Rectal smooth muscle tissue (tissue), 1 donor: Measurements from ENCODE around the gene DOCK4.
"Not testable (repeated sequence)": the region's sequence is repeated elsewhere in the genome, so short reads cannot be mapped to it uniquely, and the experiment has no call there.

Experiments
- H3K27ac ChIP-seq: one replicate; pipeline ENCODE4 v1.7.0; 2013; ENCODE audit warnings: low read depth, low read length, inconsistent platforms
- H3K27me3 ChIP-seq: one replicate; pipeline ENCODE4 v1.7.0; 2013; ENCODE audit warnings: low read length; ENCODE audit not compliant: control insufficient read depth, insufficient read depth
- H3K36me3 ChIP-seq: one replicate; pipeline ENCODE4 v1.7.0; 2013; ENCODE audit warnings: low read length; ENCODE audit not compliant: control insufficient read depth, insufficient read depth
- H3K4me1 ChIP-seq: one replicate; pipeline ENCODE4 v1.7.0; 2013; ENCODE audit warnings: low read length; ENCODE audit not compliant: control insufficient read depth, insufficient read depth
- H3K4me3 ChIP-seq: one replicate; pipeline ENCODE4 v1.7.0; 2013; ENCODE audit warnings: low read length
- H3K9ac ChIP-seq: one replicate; pipeline ENCODE4 v1.7.0; 2013; ENCODE audit warnings: low read length

The DOCK4 gene

DNA sequence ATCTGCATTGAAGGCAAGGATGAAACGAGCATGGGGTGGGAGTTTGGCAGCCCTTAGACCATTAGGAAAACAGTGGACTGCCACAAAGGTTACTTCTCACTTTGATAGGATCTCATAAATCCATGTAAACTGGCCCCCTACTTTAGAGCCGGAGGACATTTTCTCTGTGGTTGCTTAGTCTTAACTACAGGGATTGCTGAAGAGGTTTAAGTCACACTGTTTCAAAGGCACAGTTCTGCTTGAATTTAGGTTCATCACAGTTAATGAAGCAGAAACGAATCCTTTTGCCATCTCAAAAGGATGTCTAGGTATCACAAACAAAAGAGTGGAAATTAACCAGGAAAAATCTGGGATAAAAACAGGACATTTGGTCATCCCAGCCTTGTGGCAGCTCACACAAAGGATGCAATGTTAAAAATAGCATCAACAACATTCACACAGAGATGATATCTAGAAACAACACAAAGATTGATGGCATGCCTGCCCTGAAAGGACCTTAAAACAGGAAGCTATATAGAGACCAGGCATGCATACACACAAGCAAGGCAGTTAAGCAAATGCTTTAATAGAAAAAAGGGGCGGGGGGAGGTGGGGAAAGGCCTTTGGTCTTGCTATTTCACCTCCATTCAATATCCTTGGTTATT lies 74.0 kb downstream of the DOCK4 start:
- peaks cover 12% of the 10 kb centered on the region for H3K4me1 ChIP-seq
- no peak overlapping the region for H3K27ac ChIP-seq

DNA sequence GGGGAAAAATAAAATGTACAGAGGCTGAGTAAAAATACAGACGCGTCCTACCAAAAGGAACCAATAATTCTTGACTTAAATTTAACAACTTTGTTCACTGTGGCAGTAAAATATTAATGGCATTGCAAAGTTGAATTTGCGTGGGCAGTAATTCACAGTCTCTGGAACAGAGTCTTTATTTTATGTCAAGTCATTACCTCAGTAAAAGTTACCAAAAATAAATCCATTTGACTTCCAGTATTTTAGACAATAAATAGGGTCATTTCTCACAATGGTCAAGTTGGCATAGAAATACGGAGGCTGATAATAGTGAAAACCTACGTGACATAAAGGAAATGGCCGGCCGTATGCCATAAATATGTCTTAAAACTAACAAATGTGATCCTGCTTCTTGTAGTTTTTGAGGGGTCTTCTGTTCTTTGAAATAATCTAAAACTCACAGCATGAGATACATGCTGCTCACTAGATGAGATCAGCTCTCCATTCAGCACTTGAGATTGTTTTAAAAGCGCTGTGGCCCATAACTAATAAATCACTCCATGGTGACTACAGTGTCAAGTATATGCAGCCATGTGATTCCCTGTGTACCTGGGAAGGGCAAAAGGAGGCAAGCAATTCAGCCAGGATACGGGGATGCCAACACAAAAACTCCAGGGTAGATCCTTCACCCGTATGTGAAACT lies 75.3 kb downstream of the DOCK4 start:
- Histone ChIP-seq H3K27ac (no peak overlapping the region), H3K4me1 (peaks cover 6% of the 10 kb centered on the region), H3K36me3 (no peaks in the 10 kb centered on the region), H3K9ac (no peak overlapping the region), H3K4me3 (no peak overlapping the region), H3K27me3 (no peaks in the 10 kb centered on the region)

More for the DNA sequence above, 74.0 kb downstream of the DOCK4 start:
- no peak overlapping the region for H3K4me3 ChIP-seq
- H3K27me3 ChIP-seq: no peaks in the 10 kb centered on the region
- no peak overlapping the region for H3K9ac ChIP-seq
- no peaks in the 10 kb centered on the region for H3K36me3 ChIP-seq

DNA sequence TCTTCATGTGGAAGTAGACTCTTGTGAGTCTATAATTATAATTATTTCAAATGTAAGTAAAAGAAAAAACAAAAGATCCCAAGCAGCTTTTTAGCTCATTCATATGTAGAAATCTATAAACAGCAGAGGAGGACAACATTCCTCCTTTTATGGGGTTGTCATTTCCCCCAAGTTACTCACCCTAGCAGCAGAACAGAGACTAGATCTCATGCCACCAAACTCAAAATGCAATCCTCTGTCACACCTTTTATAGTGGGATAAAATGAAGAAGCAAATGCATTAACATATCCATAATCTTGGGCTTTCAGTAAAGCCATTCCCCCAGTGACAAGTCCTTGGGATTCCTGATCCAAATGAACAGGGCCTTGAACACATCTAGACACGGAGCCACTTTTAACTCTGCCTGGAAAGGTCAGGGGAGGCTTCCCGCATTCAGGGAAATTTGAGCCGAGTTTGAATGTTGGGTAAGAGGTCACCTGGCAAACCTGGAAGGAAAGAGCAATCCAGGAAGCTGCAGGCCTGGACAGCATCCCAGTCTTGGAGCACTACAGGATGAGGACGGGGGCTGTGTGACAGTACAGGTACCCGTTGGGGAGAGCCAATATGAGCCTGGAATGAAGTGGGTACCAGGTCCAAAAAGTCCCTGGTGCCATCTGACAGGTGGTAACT lies 76.4 kb downstream of the DOCK4 start:
- H3K27ac ChIP-seq: no peak overlapping the region
- no peaks in the 10 kb centered on the region for H3K36me3 ChIP-seq
- H3K9ac ChIP-seq: no peak overlapping the region
- H3K4me3 ChIP-seq: no peak overlapping the region
- H3K27me3 ChIP-seq: no peaks in the 10 kb centered on the region
- H3K4me1 ChIP-seq: peaks cover 6% of the 10 kb centered on the region

DNA sequence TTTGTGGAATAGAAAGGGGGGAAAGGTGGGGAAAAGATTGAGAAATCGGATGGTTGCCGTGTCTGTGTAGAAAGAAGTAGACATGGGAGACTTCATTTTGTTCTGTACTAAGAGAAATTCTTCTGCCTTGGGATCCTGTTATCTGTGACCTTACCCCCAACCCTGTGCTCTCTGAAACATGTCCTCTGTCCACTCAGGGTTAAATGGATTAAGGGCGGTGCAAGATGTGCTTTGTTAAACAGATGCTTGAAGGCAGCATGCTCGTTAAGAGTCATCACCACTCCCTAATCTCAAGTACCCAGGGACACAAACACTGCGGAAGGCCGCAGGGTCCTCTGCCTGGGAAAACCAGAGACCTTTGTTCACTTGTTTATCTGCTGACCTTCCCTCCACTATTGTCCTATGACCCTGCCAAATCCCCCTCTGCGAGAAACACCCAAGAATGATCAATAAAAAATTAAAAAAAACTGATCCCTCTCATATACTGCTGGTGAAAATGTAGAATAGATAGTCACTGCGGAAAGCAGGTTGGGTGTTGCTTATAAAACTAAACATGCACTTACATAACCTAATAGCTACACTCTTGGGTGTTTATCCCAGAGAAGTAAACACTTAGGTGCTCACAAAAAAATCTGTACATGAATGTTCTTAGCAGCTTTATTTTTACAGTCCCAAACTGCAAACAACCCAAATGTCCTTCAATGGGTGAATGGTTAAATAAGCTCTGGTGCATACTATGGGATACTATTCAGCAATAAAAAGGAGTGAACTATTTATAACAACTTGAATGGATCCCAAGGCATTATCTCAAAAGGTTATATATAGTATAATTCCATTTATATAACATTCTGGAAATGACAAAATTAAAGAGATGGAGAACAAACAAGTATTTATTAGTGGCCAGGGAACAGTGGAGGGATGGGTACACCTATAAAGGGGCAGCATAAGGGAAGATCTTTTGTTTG lies 77.5 kb downstream of the DOCK4 start:
- not testable (repeated sequence) for H3K4me3 ChIP-seq, H3K36me3 ChIP-seq, H3K9ac ChIP-seq, H3K27me3 ChIP-seq, H3K4me1 ChIP-seq, H3K27ac ChIP-seq

DNA sequence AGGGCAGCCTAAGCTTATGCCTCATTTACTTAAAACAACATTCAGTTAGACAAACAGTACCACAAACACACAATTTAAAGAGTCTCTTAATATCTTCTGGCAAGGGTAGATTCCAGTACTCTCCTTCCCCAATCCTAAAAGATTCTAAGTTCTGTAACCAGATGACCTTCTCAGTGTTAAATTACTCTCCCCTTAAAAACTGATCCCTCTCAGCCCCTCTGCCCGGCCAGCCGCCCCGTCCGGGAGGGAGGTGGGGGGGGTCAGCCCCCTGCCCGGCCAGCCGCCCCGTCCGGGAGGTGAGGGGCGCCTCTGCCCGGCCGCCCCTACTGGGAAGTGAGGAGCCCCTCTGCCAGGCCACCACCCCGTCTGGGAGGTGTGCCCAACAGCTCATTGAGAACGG lies 78.2 kb downstream of the DOCK4 start:
- H3K4me1 ChIP-seq, H3K27me3 ChIP-seq, H3K9ac ChIP-seq, H3K36me3 ChIP-seq, H3K4me3 ChIP-seq, H3K27ac ChIP-seq: not testable (repeated sequence)

DNA sequence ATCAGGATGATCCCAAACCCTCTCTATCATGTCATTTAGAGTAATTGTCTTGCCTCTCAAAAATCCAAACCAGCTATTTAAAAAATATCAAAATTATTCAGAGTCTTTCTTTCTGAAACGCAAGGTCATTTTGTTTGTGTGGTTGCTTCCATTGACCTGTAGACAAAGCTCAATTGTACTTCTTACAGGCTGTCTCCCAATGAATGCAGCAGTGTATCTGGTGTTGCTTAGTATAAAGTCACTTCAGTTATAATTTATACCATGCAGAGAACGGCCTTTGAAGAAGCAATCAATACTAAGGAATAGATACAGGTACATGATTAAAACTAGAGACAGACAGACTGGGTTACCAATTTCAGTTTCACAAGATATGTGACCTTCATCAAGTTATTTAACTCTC lies 80.9 kb downstream of the DOCK4 start:
- H3K27ac ChIP-seq: no peak overlapping the region
- no peaks in the 10 kb centered on the region for H3K36me3 ChIP-seq
- no peak overlapping the region for H3K4me3 ChIP-seq
- H3K9ac ChIP-seq: no peak overlapping the region
- no peaks in the 10 kb centered on the region for H3K4me1 ChIP-seq
- no peaks in the 10 kb centered on the region for H3K27me3 ChIP-seq

DNA sequence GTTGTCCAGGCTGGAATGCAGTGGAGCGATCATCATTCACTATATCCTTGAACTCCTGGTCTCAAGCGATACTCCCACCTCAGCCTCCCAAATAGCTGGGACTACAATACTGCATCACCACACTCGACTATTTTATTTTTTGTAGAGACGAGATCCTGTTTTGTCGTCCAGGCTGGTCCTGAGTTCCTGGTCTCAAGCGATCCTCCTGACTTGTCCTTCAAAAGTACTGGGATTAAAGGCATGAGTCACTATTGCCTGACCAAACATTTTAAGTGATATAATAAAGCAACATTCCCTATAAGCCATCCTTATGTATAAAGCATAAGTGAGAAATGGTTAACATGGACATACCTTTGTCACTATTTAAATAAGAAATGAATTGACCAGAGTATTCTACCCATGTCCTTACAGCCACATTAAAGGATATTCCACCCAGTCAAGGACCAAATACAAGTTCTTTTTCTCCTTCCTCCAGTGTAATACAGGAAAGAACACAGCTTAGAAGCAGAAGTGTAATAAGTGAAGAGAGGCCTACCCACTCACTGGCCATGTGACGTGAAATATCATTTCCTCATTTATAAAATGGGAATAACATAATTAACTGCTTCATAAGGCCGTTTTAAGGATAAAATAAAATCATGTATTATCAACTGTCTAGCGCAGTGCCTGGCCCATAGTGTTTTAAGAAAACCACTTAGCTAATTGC lies 82.0 kb downstream of the DOCK4 start:
- no peak overlapping the region for H3K27ac ChIP-seq

DNA sequence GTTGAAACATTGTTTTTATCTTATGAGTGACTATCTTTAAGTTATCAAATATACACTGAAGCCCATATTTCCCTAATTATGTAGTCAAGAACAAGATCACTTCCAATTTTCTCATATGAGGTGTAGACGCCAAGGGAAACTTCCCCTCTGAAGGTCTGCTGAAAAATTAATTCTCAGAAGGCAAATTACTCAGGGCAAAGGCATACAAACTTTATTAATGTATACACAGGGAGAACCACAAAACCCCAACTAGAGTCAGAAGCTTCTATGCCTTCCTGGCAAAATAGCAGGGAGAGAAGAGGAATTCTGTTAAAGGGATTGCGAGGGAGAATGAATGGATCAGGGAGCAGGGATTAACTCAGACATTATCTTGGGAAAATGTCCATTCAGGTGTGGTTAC lies 83.4 kb downstream of the DOCK4 start:
- H3K27me3 ChIP-seq: no peaks in the 10 kb centered on the region

More for the DNA sequence above, 82.0 kb downstream of the DOCK4 start:
- Histone ChIP-seq H3K27me3 (no peaks in the 10 kb centered on the region), H3K4me1 (no peaks in the 10 kb centered on the region), H3K9ac (no peak overlapping the region), H3K4me3 (no peak overlapping the region), H3K36me3 (no peaks in the 10 kb centered on the region)

DNA sequence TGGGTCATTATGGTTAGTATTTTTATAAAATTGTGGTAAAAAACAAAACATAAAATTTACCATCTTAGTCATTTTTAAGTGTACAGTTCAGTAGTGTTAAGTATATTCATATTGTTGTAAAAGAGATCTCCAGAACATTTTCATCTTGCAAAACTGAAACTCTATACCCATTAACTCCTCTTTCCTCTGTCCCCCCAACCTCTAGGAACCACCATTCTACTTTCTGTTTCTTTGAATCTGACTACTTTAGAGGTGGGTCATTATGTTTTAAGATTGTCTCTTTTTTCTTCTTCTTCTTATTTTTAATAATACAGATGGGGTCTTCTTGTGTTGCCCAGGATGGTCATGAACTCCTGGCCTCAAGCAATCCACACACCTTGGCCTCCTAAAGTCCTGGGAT lies 84.1 kb downstream of the DOCK4 start:
- H3K4me1 ChIP-seq: no peaks in the 10 kb centered on the region

More for the DNA sequence above, 83.4 kb downstream of the DOCK4 start:
- no peaks in the 10 kb centered on the region for H3K4me1 ChIP-seq
- no peak overlapping the region for H3K4me3 ChIP-seq
- H3K9ac ChIP-seq: no peak overlapping the region
- no peak overlapping the region for H3K27ac ChIP-seq
- no peaks in the 10 kb centered on the region for H3K36me3 ChIP-seq

DNA sequence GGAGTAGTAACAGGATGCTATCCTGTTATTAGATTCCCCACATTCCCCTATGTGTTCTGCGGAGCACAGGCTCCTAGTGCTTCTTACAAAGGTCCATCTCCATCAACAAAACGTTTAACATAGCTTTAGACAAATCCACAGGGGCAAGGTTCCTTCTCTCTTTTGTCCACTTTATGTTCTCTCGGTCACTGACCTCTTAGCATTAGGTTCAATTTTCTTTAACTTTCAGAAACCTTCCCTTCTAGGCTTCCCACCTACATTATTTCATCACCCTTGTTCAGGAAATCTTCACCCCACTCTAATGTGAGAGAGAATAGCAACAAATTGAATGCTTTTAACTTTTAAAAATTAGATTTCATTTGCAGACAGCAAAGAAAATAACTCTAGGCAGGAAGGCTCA lies 84.9 kb downstream of the DOCK4 start:
- no peak overlapping the region for H3K4me3 ChIP-seq
- no peaks in the 10 kb centered on the region for H3K4me1 ChIP-seq
- no peak overlapping the region for H3K9ac ChIP-seq
- H3K27ac ChIP-seq: no peak overlapping the region
- H3K36me3 ChIP-seq: no peaks in the 10 kb centered on the region
- H3K27me3 ChIP-seq: no peaks in the 10 kb centered on the region

More for the DNA sequence above, 84.1 kb downstream of the DOCK4 start:
- no peaks in the 10 kb centered on the region for H3K36me3 ChIP-seq
- H3K9ac ChIP-seq: no peak overlapping the region
- H3K27ac ChIP-seq: no peak overlapping the region
- H3K4me3 ChIP-seq: no peak overlapping the region
- no peaks in the 10 kb centered on the region for H3K27me3 ChIP-seq

DNA sequence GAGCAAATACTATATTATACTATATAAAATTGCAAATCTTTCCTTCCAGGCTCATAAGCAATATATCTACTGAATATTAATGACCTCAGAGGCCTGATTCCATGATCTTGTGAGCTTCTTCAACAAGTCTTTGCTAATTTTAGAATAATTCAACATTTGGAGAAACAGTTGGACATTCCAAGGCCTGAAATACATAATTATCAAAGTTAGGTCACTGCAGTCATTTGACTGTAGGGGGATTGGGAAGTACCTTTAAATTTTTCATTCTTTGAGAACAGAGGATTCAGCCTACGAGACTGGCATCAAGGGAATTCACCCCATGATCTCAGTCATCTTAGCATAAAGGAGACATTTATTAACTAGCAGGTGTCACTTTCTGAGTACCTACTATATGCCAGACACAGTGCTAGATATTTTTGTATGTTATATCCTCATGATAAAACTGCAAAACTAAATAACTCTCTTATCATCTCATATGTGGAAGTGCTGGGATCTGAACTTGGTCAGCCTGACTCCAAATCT lies 85.4 kb downstream of the DOCK4 start:
- Histone ChIP-seq H3K4me3 (no peak overlapping the region), H3K9ac (no peak overlapping the region), H3K27me3 (no peaks in the 10 kb centered on the region), H3K4me1 (no peaks in the 10 kb centered on the region), H3K36me3 (no peaks in the 10 kb centered on the region), H3K27ac (no peak overlapping the region)
